Lower lobe of right lung (tissue), 2 donors: ENCODE results near the gene IER5L. TPM values are rescaled to one million over a fixed set of nuclear protein-coding genes. Genes with fewer than 3 reads are reported as not detected.

Source experiments
- ATAC-seq, 2 donors: fragments of 200-7000 bp; cut with Tn5 transposase; one replicate each; pipeline ENCODE4 v1.9.1; 2020 to 2022; ENCODE audit warnings: mild to moderate bottlenecking in 2 of 2, moderate library complexity in 2 of 2
- DNase-seq: peaks from one replicate; pipeline ENCODE4 v3.0.0-alpha.2; 2020
- H3K27ac ChIP-seq: fragments of 200-600 bp; one replicate; pipeline ENCODE4 v1.8.0; 2022
- H3K27me3 ChIP-seq: fragments of 200-600 bp; one replicate; pipeline ENCODE4 v1.8.0; 2022; ENCODE audit warnings: low read depth
- H3K36me3 ChIP-seq: fragments of 200-600 bp; one replicate; pipeline ENCODE4 v1.8.0; 2022; ENCODE audit warnings: mild to moderate bottlenecking
- H3K4me1 ChIP-seq: fragments of 200-600 bp; one replicate; pipeline ENCODE4 v1.8.0; 2022
- H3K4me3 ChIP-seq: fragments of 200-600 bp; one replicate; pipeline ENCODE4 v1.8.0; 2022; ENCODE audit warnings: mild to moderate bottlenecking
- H3K9me3 ChIP-seq: fragments of 200-600 bp; one replicate; pipeline ENCODE4 v1.8.0; 2022
- intact Hi-C: fragments of 100-400 bp; cut with DNase I; formaldehyde crosslinking; loops from one replicate; pipeline ENCODE4 v1.11.0; 2022
- total RNA-seq: library from RNA; stranded (reverse); fragmentation: NEBNext Ultra II Directional; extraction: Animal tissue kit (Norgen Biotek cat#: 25700); gene quantifications from one replicate; pipeline ENCODE4 v1.2.1, GENCODE V29; 2021
- TF ChIP-seq, protein P1 (sequence below): fragments of 200-600 bp; IDR thresholded peaks from one replicate; pipeline ENCODE4 v1.8.0; 2022; ENCODE audit warnings: antibody characterized with exemption, mild to moderate bottlenecking
- donor health status: DM: no; HTN: yes; CAD: no; lungs with severe emphysema.

The IER5L gene
- total RNA-seq, 1 donor from 2014 or later, result 8.7 TPM

DNA sequence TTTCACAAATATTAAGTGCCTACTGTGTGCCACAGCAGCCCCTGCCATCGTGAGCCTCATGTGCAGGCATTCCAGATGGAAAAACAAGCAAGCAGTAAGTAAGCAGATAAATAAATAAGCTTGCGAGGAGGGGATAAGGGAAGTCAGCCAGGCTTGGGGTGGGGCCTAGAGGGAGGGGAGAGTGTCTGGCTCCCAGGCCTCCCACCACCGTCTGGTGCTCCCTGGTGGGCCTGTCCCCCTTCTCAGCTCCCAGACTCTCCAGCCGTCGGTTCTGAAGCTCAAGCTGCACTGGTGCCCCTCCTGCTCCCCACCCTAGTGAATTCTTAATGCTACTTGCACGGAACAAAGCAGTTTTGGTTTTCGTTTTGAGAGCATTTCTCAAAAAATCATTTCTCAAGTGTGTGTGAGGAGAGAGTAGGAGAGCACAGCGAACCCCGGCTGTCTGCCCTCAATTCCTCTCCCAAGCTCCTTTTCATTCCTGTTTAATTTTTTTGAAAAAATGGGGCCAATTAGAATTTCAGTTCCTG is 6.6 kb upstream of the IER5L start:
- H3K27ac ChIP-seq, result no peak overlapping the region
- intact Hi-C loops, result no loop called here

DNA sequence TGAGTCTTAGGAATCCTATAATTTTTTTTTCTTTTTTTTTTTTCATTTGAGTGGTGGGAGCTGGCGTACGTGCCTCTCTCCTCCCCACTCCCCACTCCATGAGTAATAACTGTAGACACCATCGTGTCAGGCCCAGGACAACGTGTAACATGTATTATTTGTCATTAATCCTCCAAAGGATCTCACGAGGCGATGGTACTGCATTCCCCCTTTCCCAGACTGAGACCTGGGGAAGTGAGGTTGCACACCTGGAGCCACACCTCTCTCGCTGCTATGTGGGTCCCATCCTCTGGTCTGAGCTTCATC is 6.1 kb upstream of the IER5L start:
- ATAC-seq, result no peak
- no peak for DNase-seq
- no peaks in the 10 kb centered on the region for H3K27me3 ChIP-seq
- no peak overlapping the region for H3K27ac ChIP-seq
- intact Hi-C loops, result no loop called here
- TF ChIP-seq, protein P1, sequence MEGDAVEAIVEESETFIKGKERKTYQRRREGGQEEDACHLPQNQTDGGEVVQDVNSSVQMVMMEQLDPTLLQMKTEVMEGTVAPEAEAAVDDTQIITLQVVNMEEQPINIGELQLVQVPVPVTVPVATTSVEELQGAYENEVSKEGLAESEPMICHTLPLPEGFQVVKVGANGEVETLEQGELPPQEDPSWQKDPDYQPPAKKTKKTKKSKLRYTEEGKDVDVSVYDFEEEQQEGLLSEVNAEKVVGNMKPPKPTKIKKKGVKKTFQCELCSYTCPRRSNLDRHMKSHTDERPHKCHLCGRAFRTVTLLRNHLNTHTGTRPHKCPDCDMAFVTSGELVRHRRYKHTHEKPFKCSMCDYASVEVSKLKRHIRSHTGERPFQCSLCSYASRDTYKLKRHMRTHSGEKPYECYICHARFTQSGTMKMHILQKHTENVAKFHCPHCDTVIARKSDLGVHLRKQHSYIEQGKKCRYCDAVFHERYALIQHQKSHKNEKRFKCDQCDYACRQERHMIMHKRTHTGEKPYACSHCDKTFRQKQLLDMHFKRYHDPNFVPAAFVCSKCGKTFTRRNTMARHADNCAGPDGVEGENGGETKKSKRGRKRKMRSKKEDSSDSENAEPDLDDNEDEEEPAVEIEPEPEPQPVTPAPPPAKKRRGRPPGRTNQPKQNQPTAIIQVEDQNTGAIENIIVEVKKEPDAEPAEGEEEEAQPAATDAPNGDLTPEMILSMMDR, result no peak
- no peak overlapping the region for H3K4me3 ChIP-seq
- H3K9me3 ChIP-seq, result no peaks in the 10 kb centered on the region
- no peaks in the 10 kb centered on the region for H3K36me3 ChIP-seq
- H3K4me1 ChIP-seq, result no peaks in the 10 kb centered on the region

More for the DNA sequence above, 6.6 kb upstream of the IER5L start:
- TF ChIP-seq, protein P1, result no peak
- H3K27me3 ChIP-seq, result no peaks in the 10 kb centered on the region
- no peaks in the 10 kb centered on the region for H3K36me3 ChIP-seq
- DNase-seq, result no peak
- no peaks in the 10 kb centered on the region for H3K9me3 ChIP-seq
- ATAC-seq, result no peak
- H3K4me3 ChIP-seq, result no peak overlapping the region
- no peaks in the 10 kb centered on the region for H3K4me1 ChIP-seq

DNA sequence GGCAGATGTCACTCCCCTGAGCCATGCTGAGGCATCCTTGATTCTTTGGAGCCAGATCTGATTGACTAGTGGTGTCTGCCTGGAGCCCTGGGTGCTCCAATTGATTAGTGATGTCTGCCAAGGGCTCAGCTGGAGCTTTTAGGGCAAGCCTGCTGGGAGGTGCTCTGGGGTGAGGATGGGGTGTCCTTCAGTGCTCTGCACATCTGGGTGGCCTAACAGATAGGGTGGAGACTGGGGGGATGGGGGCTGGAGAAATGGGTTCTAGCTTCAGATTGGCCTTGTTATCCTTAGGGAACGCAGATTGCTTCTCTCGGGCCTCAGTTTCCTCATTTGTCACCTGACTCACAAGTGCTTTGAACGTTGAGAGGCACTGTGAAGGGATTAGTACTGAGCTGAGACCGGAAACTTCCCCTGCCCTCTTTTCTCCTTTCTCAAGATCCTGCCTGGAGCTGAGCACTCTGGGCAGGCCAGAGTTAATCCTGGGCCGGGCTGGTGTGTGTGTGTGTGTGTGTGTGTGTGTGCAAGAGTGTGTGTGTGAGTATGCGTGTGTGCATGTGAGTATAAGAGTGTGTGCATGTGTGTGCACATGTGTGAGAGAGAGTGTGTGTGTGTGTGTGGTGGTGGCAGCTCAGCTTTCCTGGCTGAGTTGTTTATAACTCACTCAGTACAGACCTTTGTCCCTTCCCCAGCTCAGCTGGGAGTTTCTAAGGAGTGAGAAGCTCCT is 5.6 kb upstream of the IER5L start:
- no peak overlapping the region for H3K4me3 ChIP-seq
- TF ChIP-seq, protein P1, result no peak
- intact Hi-C loops, result no loop called here
- no peak overlapping the region for H3K27ac ChIP-seq
- no peaks in the 10 kb centered on the region for H3K9me3 ChIP-seq
- H3K36me3 ChIP-seq, result no peaks in the 10 kb centered on the region
- DNase-seq, result no peak
- H3K27me3 ChIP-seq, result no peaks in the 10 kb centered on the region
- H3K4me1 ChIP-seq, result peaks cover under 1% of the 10 kb centered on the region
- ATAC-seq, result no peak

DNA sequence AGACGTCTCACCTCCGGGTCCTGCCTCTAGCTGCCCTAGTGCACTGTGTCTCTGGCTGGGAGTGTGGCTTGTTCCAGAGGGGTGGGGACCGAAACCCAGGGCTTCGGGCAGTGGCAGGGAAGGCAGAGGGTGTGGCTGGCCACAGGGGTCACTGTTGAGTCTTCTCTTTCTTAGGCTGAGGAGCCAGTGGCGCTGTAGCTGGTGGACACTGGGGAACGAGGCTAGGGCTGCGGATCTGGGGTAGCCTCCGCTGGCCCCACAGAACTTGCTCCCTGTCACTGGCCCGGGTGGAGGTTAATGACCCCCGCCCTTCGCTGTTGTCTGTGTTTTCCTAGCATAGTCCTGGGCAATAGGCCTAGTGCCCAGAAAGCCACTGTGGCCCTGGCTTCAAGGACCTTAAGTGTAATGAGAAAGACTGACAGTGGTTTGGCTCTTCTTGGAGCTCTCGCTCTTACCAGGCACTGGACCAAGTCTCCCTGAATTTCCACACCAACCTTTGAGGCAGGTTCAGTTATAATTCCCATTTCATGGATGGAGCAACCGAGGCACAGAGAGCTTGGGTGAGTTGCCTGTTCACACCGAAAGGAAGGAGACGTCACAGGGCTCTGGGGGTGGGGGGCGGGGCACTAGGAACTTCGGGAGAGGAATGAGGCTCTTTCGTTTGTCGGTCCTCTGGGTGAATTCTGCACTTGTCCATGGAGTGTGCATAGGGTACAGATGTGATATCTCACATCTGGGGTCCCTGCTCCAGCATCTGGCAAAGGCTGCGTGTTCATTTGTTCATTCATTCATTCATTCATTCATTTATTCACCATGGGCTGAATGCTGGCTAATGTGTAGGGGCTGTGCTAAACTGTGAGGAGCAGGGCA is 4.8 kb upstream of the IER5L start:
- DNase-seq (no peak), ATAC-seq (no peak)
- H3K9me3 ChIP-seq, result no peaks in the 10 kb centered on the region
- intact Hi-C loops, result no loop called here
- TF ChIP-seq, protein P1, result peak; percentile 39
- H3K27me3 ChIP-seq, result no peaks in the 10 kb centered on the region
- no peaks in the 10 kb centered on the region for H3K36me3 ChIP-seq
- no peak overlapping the region for H3K27ac ChIP-seq
- H3K4me3 ChIP-seq, result no peak overlapping the region
- H3K4me1 ChIP-seq, result peaks cover 5% of the 10 kb centered on the region

DNA sequence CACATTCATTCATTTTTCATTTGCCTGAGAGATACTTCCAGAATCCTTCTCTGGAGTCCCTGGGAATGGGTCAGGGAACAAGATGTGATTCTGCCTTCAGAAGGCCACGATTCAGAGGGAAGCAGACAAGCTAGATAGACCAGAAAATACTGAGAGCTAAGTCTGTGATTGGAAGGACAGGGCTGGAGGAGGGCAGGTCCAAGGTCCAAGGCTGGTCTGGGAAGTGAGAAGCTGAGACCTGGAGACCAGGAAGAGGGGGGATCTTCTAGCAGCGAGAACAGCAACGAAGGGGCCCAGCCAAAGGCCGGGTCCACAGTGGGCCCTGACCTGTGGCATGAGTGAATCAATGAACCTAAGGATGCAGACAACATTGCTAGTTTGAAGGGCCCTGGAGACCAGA is 4.1 kb upstream of the IER5L start:
- Histone ChIP-seq H3K9me3 (no peaks in the 10 kb centered on the region), H3K4me1 (peaks cover 5% of the 10 kb centered on the region), H3K4me3 (no peak overlapping the region), H3K27me3 (no peaks in the 10 kb centered on the region), H3K27ac (no peak overlapping the region), H3K36me3 (no peaks in the 10 kb centered on the region)
- no peak for DNase-seq
- TF ChIP-seq, protein P1, result no peak
- ATAC-seq, result no peak
- intact Hi-C loops, result no loop called here
